HG03064 (cell line): Measurements from ENCODE around the gene SNRNP48.

Experiments
- ATAC-seq: cut with Tn5 transposase; IDR thresholded peaks from one replicate; pipeline ENCODE4 v1.9.1; 2021; ENCODE audit warnings: low read depth; ENCODE audit not compliant: unreplicated experiment

The SNRNP48 gene

GRCh38 chr6:7590918-7591302 is 912 bp downstream of the SNRNP48 start:
- ATAC-seq = no peak

DNA sequence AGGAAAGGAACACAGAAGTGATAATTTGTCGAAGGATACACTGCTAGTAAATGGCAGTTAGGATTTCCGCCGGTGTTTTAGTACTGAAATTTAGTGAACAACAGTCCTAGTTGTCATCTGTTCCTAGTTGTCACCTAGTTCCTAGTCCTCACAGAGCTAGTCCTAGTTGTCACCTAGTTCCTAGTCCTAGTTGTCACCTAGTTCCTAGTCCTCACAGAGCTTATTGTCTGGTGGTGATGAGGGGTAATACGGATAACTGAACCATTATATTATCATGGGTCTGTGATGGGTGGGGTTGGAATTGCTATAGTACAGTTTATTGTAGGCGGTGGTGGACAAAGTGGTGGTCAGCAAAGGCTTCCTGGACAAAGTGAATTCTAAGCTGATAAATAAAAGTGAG is 1.8 kb downstream of the SNRNP48 start:
- ATAC-seq = no peak

DNA sequence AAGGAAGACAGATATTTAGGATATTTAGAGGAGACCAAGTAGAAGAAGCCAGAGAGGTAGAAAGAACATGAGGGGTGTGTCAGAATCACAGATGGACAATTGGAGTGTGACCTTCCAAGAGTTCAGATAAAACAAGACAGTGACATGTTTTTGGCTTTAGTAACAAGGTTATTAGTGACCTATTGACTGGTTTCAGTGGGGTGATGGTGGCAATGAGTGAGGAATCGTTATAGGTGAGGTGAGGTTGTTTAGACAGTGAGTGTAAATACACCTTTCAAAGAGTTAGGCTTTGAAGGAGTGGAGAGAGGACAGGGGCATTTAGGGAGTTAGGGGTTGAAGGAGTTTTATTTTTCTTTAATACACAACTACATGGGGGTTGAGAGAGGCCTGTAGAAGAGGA is 3.2 kb downstream of the SNRNP48 start:
- no peak for ATAC-seq

DNA sequence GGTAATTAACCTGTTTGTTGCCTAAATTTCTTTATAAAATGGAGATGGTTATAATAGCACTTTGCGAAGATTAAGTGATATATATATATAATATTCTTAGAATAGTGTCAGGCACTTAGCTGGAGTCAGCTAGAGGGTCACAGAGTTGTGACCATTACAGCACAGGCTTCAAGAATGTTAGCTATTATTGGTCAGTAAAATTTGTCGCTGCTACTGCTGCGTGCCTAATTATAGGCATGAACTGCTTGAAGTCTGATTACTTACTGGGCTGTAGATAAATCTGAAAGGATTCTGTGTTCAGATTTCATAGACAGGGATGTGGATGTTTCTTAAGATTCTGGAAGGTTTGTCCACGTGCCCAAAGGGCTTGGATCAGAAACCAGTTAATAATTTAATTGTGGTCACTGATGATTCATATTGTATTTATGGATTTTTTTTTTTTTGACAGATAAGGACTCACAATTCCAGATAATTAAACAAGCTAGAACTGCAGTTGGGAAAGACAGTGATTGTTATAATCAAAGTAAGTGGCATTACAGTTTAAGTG is 4.7 kb downstream of the SNRNP48 start:
- ATAC-seq = no peak

GRCh38 chr6:7604003-7604402 is 14.0 kb downstream of the SNRNP48 start:
- peak; percentile 21 for ATAC-seq

DNA sequence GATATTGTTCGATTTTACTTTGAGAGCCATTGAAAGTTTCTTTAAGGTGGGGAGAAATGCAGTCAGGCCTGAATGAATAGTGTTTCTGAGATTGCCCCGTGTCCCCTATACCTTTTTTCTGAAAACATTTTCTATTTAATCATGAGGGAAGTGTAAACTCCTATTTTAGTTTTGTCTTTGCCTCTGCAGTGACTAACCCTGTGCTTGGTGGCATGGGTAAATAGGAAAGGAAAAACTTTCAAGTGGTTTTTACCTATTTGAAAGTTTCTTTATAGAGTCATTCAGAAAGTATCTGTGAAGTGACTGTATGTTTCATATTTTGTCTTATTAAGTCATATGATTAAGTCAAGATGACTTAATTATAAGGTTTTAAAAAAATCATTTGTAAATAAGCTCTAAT is 14.5 kb downstream of the SNRNP48 start:
- ATAC-seq = peak; percentile 81

DNA sequence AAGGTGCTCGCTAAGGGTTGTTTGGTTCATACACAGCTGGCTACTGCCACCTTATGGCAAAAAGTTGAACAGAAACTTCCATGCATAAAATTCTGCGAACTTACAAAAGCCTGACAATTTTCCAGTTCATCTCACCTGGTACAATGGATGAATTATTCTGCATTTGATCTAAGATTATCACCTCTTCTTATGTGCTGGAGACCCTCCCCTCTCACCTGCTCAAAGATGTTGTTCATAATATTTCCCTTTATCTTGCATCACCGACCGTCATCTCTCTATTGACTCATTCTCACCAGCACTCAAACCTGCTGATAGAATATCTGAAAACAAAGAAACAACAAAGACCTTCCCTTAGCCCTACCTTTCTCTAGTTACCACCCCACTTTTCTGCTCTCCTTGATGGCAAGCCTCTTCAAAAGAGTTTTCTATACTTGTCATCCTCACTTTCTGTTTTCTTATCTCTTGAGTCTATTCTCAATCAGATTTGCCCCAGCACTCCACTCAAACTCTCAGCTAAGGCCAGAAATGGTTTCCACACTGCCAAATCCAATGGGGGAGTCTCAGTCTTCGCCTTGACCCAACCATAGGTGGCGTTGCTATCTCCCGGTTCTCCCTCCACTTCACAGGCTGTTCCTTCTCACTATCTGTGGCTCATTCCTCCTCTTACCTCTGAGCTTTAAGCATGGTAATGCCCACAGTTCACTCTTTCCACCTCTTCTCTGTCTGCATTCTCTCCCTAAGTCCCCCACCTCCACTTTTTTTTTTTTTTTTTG is 25.8 kb downstream of the SNRNP48 start:
- ATAC-seq = no peak

DNA sequence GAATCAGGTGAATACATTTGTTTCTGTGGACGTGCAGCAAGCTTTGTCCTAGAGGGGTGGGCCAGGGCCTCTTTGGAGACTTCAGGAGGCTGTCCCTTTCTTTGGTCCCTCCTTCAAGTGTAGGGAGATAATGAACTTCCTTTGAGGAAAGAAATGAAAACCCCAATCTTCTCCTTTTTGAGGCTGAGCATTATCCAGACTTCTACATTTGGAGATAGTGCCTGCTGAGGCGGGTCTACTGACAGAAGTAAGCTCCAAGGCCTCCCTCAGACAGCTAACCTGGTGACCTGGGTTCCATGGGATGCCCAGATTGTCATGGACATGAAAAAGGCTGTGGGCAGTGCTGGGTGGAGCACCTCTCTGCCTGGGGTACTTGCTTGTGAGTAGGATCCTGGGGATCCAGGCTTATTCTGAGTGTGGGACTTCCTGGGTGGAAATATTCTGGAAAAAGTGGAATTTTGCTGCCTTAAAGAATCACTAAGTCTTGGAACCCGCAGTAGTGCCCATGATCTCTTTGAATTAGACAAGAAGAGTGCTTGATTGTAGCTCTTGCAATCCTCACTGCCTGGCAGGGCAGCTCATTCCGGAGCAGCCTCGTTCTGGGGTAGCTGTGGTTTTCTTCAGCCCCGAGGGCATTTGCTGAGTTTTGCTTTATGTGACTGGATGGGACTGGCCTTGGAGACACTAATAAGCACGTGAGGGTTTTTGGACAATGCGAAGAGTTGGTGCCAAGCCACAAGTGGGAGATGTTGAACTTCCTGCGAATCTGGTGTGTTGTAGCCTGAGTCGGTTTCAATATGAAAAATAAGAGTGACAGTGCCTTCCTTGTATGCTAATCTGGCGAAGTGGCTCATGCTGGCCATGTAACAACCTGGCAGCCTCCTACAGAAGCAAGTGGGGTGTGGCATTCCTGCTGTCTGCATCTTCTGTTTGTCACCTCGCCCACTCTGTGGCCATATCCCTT is 28.1 kb downstream of the SNRNP48 start:
- peak; percentile 69 for ATAC-seq

DNA sequence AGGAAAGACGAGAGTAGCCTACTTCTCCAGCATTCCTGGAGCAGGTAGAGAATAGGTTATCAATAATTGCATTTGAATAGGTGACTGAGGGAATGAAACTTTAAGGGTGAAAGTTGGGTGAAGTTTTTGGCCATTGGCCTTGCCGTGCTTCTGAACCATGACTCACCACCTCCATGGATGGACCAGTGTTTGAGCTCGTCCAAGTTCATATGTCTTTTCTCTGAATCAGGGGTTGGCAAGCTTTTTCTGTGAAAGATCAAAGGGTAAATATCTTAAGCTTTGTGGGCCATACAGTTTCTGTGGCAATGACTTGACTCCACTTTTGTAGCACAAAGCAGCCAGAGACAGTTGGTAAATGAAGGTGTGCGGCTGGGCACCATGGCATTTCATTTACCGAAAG is 31.8 kb downstream of the SNRNP48 start:
- no peak for ATAC-seq

DNA sequence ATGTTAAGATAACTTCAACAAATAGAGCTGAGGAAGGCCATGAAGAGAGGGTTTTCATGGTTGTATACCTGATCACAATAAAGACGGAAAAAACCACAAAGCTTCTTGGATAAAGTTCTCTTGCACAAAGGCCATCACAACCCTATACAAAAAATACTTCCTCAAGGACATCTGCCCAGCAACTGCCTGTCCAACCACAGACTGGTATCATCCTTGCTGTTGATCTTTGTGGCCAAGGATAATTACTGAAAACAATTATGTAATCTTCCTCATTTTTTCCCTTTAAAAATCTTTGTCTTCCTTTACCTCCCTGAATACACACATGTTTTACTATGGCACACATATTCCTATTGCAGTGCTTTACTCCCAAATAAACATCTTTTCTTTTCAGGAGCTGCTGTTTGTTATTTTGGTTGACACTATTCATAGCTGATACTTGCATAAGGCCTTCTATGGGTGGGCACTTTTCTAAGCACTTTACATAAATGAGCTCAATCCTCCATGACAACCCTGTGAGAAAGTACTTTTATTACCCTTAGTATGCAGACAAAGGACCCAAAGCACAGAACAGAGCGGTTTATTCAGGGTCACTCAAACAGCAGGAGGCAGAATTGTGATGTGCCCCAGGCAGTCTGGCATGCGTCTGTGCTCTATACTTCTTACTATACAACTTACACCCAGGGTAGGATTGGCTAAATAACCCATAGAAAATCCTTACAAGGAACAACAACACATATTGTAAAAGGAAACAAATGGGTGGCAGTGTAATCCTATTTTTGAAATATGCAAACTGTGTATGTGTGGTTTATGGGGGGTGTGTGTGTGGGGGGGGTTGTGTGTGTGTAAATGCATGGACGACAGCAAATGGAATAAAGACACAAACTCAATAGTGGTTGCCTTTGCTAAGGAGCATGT is 35.1 kb downstream of the SNRNP48 start:
- ATAC-seq = no peak

GRCh38 chr6:7628479-7628878 is 38.5 kb downstream of the SNRNP48 start:
- ATAC-seq = no peak

DNA sequence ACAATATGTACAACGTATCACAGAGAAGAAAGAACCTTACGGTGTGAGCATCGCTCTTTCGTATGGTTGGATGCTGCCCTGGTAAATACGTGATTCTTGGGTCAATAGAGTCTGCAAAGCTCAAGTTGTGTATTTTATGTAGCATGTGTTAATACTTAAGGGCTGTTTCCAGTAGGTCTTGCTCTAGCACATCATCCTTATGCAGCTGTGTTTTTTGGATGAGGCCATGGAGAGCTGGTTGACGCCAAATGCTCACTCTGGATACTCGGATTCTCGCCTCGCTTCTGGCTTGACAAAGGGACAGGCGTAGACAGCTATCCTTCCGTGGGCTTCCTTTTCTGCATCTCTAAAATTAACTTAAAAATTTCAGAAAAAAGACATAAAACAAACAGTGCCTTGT is 38.9 kb downstream of the SNRNP48 start:
- no peak for ATAC-seq

DNA sequence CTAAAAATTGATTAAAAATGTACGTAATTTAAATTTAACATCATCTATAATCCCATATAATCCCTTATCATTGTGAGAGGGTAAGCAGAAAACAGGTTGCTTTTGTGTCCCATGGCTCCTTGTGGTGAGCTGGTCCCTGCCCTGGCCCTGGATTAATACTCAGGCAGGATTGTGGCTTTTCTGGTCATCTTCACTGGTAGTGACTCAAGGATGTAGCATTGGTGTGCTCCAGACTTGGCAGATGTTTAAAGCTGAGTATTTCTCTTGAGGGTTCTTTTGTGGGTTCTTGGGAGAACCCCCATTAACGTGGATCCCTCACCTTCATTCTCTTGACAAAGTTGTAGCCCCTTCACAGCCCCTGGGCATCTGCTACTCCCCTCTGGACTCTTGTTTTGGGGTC is 39.3 kb downstream of the SNRNP48 start:
- no peak for ATAC-seq

- ATAC-seq = no peak
Measured at GRCh38 chr6:7630792-7631191, 40.8 kb downstream of the SNRNP48 start.

DNA sequence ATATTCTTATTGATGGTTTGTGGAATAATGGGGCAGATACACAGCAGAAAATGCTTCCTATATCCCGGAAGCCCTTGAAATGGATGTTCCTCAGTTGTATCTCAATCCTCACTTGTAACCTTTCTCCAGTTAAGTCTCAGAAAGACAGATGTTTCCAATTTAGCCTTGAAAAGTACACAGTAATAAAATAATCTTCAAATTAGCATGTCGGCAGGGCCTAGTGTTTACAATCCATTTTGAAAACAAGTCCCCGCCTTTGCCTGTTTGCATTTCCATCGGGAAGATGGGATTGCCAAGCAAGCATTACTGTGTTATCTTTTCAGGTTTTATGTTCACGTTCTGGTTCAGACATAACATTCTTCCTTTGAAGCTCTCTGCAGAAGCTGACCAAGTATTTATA is 41.5 kb downstream of the SNRNP48 start:
- no peak for ATAC-seq

DNA sequence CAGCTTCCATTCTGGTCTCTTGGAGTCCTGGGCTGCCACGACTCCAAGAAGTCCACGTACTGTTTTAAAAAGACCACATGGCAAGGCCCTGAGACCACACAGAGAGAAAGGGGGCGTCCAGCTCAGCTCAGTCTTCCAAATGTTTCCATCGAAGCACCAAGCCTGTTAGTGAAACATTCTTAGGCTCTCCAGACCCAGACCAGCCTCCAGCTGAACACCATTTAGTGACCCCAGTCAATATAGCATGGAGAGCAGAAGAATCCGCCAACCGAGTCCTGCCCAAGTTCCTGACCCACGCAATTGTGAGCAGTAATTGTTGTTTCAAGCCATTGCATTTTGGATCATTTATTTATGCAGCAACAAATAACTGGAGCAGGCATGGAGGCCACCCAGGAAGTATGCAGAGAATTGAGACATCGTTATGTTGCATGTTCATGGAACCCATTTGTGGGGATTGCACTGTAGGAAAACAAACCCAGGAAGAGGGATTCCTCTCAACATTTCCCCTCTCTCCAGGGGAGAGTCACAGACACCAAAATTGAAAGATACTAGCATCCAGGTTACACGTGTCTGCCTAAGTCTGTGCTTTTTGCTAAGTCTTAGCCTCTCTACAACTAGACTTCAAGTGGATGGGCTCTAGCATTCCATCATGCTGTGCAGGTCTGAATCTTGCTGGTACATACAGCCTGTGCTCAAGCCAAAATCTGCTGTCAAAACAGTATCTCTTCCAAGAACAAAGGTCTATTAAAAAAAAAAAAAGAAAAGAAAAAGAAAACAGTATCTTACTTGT is 42.7 kb downstream of the SNRNP48 start:
- no peak for ATAC-seq

GRCh38 chr6:7633361-7633760 is 43.4 kb downstream of the SNRNP48 start:
- no peak for ATAC-seq

- ATAC-seq = no peak
Measured at GRCh38 chr6:7636151-7636550, 46.2 kb downstream of the SNRNP48 start.

GRCh38 chr6:7637533-7637932 is 47.5 kb downstream of the SNRNP48 start:
- ATAC-seq = no peak

- no peak for ATAC-seq
Measured at GRCh38 chr6:7639427-7639826, 49.4 kb downstream of the SNRNP48 start.
